ENCODE measurements around the gene SRRM1. TPM values are rescaled to one million over a fixed set of nuclear protein-coding genes. Genes with fewer than 3 reads are reported as not detected.

Gene SRRM1
- total and polyA plus RNA-seq, 9 of the 15 experiments (the other 6 are each of a cell fraction or from before 2014, with no cell fraction given), result 54.5 to 268 (median 115) TPM

GRCh38 chr1:24654010-24654409 lies 10.9 kb downstream of the SRRM1 start (continued):
- no peak for TF ChIP-seq TRIM28 (IDR thresholded peaks at IDR 0.05)
- no peak for TF ChIP-seq ZNF717 (CRISPR knock-in tag; IDR thresholded peaks at IDR 0.05)
- no peak for TF ChIP-seq DLX4 (CRISPR knock-in tag; IDR thresholded peaks at IDR 0.05)
- TF ChIP-seq CUX1 (CRISPR knock-in tag; IDR thresholded peaks at IDR 0.05), result no peak
- TF ChIP-seq, protein P1, sequence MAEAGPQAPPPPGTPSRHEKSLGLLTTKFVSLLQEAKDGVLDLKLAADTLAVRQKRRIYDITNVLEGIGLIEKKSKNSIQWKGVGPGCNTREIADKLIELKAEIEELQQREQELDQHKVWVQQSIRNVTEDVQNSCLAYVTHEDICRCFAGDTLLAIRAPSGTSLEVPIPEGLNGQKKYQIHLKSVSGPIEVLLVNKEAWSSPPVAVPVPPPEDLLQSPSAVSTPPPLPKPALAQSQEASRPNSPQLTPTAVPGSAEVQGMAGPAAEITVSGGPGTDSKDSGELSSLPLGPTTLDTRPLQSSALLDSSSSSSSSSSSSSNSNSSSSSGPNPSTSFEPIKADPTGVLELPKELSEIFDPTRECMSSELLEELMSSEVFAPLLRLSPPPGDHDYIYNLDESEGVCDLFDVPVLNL (CRISPR knock-in tag; IDR thresholded peaks at IDR 0.05; ENCODE audit: low read depth), result no peak
- TF ChIP-seq, protein P2, sequence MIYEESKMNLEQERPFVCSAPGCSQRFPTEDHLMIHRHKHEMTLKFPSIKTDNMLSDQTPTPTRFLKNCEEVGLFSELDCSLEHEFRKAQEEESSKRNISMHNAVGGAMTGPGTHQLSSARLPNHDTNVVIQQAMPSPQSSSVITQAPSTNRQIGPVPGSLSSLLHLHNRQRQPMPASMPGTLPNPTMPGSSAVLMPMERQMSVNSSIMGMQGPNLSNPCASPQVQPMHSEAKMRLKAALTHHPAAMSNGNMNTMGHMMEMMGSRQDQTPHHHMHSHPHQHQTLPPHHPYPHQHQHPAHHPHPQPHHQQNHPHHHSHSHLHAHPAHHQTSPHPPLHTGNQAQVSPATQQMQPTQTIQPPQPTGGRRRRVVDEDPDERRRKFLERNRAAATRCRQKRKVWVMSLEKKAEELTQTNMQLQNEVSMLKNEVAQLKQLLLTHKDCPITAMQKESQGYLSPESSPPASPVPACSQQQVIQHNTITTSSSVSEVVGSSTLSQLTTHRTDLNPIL (CRISPR knock-in tag; IDR thresholded peaks at IDR 0.05), result no peak
- TF ChIP-seq THRAP3 (IDR thresholded peaks at IDR 0.05; ENCODE audit: borderline replicate concordance), result no peak
- TF ChIP-seq, protein P3, sequence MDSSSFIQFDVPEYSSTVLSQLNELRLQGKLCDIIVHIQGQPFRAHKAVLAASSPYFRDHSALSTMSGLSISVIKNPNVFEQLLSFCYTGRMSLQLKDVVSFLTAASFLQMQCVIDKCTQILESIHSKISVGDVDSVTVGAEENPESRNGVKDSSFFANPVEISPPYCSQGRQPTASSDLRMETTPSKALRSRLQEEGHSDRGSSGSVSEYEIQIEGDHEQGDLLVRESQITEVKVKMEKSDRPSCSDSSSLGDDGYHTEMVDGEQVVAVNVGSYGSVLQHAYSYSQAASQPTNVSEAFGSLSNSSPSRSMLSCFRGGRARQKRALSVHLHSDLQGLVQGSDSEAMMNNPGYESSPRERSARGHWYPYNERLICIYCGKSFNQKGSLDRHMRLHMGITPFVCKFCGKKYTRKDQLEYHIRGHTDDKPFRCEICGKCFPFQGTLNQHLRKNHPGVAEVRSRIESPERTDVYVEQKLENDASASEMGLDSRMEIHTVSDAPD (CRISPR knock-in tag; IDR thresholded peaks at IDR 0.05), result no peak
